IPS-20b (cell line): ENCODE data around the gene ALDH5A1.

ENCODE experiments used
- H3K27ac ChIP-seq: one replicate; pipeline ENCODE4 v1.5.1; 2013; ENCODE audit warnings: low read length
- H3K27me3 ChIP-seq: 2 replicates; pipeline ENCODE4 v1.6.1; 2013; ENCODE audit warnings: mild to moderate bottlenecking, low read length, inconsistent platforms; ENCODE audit not compliant: insufficient read depth
- H3K36me3 ChIP-seq: 2 replicates; pipeline ENCODE4 v1.6.1; 2013; ENCODE audit warnings: low read depth, mild to moderate bottlenecking, inconsistent platforms, low read length, moderate library complexity; ENCODE audit not compliant: insufficient read depth
- H3K4me1 ChIP-seq: 2 replicates; pipeline ENCODE4 v1.6.1; 2013; ENCODE audit warnings: mild to moderate bottlenecking, control low read depth, inconsistent platforms, low read length, moderate library complexity; ENCODE audit not compliant: insufficient read depth
- H3K4me3 ChIP-seq: 2 replicates; pipeline ENCODE4 v1.5.1; 2013; ENCODE audit warnings: mild to moderate bottlenecking, low read length, inconsistent platforms
- H3K9ac ChIP-seq: 2 replicates; pipeline ENCODE4 v1.6.1; 2013; ENCODE audit warnings: low read depth, mild to moderate bottlenecking, inconsistent platforms, low read length, moderate library complexity
- H3K9me3 ChIP-seq: 2 replicates; pipeline ENCODE4 v1.6.1; 2013; ENCODE audit warnings: mild to moderate bottlenecking, low read depth, low read length, inconsistent platforms; ENCODE audit not compliant: insufficient read depth

Gene ALDH5A1

GRCh38 chr6:24554474-24554873 lies 59.7 kb downstream of the ALDH5A1 start:
- Histone ChIP-seq H3K36me3 (no peaks in the 10 kb centered on the region), H3K27me3 (no peaks in the 10 kb centered on the region), H3K4me1 (no peaks in the 10 kb centered on the region), H3K27ac (no peak overlapping the region), H3K9ac (no peak overlapping the region), H3K4me3 (no peak overlapping the region), H3K9me3 (no peaks in the 10 kb centered on the region)

DNA sequence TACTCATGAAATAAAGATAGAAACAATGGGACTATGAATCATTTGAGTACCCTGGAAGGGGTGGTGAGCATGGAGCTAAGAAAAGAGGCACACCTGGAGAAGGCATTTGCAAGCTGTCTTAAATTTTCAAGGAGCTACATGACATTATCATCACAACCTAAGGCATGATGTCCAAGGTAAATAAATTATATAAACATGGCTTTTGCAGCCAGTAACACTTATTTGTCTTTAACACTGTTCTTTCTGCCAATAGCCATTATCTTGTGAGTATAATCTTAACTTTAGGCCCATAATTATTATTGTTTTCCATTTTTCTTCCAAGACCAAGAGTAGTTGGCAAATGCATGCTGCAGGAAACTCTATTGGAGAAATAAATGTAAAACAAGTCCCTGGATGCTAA lies 63.7 kb downstream of the ALDH5A1 start:
- Histone ChIP-seq H3K4me3 (no peak overlapping the region), H3K27me3 (no peaks in the 10 kb centered on the region), H3K36me3 (no peaks in the 10 kb centered on the region), H3K9me3 (no peaks in the 10 kb centered on the region), H3K4me1 (no peaks in the 10 kb centered on the region), H3K27ac (no peak overlapping the region), H3K9ac (no peak overlapping the region)

GRCh38 chr6:24564081-24564480 lies 69.3 kb downstream of the ALDH5A1 start:
- no peaks in the 10 kb centered on the region for H3K4me1 ChIP-seq
- no peaks in the 10 kb centered on the region for H3K27me3 ChIP-seq
- H3K9me3 ChIP-seq, result no peaks in the 10 kb centered on the region
- H3K27ac ChIP-seq, result no peak overlapping the region
- no peak overlapping the region for H3K4me3 ChIP-seq
- no peak overlapping the region for H3K9ac ChIP-seq
- H3K36me3 ChIP-seq, result no peaks in the 10 kb centered on the region

GRCh38 chr6:24565196-24565595 lies 70.4 kb downstream of the ALDH5A1 start:
- Histone ChIP-seq H3K4me3 (no peak overlapping the region), H3K9ac (no peak overlapping the region), H3K27ac (no peak overlapping the region), H3K36me3 (no peaks in the 10 kb centered on the region), H3K9me3 (no peaks in the 10 kb centered on the region), H3K27me3 (no peaks in the 10 kb centered on the region), H3K4me1 (no peaks in the 10 kb centered on the region)

DNA sequence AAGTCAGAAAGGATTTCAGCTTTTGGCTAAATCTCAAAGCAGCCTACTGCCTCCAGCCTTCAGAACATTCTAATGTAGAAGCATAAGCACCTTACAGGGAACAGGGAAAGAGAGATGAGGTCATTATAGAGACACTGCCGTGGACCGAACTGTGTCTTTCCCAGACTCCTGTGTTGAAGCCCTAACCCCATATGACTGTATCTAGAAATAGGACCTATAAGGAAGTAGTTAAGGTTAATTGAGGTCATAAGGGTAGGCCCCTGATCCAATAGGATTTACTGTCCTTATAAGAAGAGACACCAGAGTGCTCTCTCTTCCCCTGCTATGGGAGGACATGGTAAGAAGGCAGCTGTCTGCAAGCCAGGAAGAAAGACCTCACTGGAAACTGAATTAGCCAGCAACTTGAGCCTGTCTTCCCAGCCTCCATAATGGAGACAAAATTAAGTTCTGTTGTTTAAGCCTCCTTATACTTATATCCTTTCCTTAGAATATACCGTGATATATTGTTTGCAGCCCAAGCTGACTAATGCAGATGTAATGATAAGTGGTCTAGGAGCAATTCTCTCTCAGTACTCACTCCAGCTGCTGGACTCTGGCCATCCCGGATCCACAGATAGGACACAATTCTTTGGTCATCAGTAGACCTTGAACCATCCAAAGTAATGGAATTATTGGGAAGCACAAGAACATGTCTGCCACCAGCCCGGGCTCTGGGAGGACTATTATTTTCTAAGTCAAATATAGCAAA lies 71.4 kb downstream of the ALDH5A1 start:
- H3K4me1 ChIP-seq, result no peaks in the 10 kb centered on the region
- H3K27me3 ChIP-seq, result no peaks in the 10 kb centered on the region
- H3K9me3 ChIP-seq, result no peaks in the 10 kb centered on the region
- H3K36me3 ChIP-seq, result no peaks in the 10 kb centered on the region
- H3K27ac ChIP-seq, result no peak overlapping the region
- no peak overlapping the region for H3K4me3 ChIP-seq
- H3K9ac ChIP-seq, result no peak overlapping the region

DNA sequence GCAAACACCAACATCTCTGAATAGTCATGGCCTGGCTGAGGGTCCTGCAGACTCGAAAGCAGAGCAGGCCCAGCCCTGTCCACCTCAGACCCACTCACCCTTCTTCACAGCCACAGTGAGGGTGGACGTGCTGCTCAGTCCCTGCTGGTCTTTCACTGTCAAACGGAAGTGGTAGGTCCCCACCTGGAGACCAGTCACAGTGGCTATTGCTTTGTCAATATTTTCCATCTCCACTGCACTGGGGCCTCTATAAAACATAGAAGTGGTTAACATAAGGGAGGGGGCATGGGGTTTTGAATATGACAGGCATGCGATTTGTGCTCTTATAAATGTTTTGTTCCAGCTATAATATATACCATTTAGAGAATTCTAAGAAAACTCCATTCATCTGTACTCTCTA lies 73.9 kb downstream of the ALDH5A1 start:
- H3K4me1 ChIP-seq, result no peaks in the 10 kb centered on the region; the same call in 1 of the 2 replicates
- no peak overlapping the region for H3K4me3 ChIP-seq
- H3K27ac ChIP-seq, result no peak overlapping the region
- peaks cover 9% of the 10 kb centered on the region for H3K27me3 ChIP-seq
- H3K36me3 ChIP-seq, result no peaks in the 10 kb centered on the region
- no peaks in the 10 kb centered on the region for H3K9me3 ChIP-seq
- no peak overlapping the region for H3K9ac ChIP-seq

- Histone ChIP-seq H3K9ac (no peak overlapping the region), H3K27ac (no peak overlapping the region)
Observed at GRCh38 chr6:24569811-24570210, 75.0 kb downstream of the ALDH5A1 start.

GRCh38 chr6:24571361-24571760 lies 76.6 kb downstream of the ALDH5A1 start:
- Histone ChIP-seq H3K27ac (no peak overlapping the region), H3K27me3 (peaks cover 9% of the 10 kb centered on the region), H3K4me3 (no peak overlapping the region), H3K4me1 (no peaks in the 10 kb centered on the region; the same call in 1 of the 2 replicates), H3K9me3 (no peaks in the 10 kb centered on the region), H3K36me3 (no peaks in the 10 kb centered on the region), H3K9ac (no peak overlapping the region)

More at GRCh38 chr6:24569811-24570210, 75.0 kb downstream of the ALDH5A1 start:
- no peak overlapping the region for H3K4me3 ChIP-seq
- H3K36me3 ChIP-seq, result no peaks in the 10 kb centered on the region
- H3K27me3 ChIP-seq, result peaks cover 9% of the 10 kb centered on the region
- no peaks in the 10 kb centered on the region for H3K9me3 ChIP-seq
- no peaks in the 10 kb centered on the region; the same call in 1 of the 2 replicates for H3K4me1 ChIP-seq

DNA sequence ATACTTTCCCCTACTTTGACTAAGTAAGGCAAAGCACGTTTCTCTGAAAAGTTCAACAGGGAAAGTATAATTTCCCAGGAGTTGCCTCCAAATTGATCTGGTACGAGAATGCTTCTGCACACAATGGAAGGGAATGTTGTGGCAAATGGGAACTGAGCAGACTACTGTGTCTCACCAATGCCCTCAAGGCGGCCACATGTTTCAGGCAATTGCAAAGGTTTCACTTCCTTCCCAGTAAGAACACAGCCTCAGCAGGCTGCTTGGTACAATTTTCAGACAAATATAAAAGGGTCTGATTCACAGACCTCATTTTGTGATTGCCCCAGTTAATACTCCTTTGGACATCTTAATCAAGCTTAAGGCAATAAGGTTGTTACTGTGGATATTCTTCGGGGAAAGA lies 80.0 kb downstream of the ALDH5A1 start:
- Histone ChIP-seq H3K9ac (no peak overlapping the region), H3K27ac (no peak overlapping the region), H3K9me3 (no peaks in the 10 kb centered on the region), H3K36me3 (no peaks in the 10 kb centered on the region), H3K27me3 (peaks cover 9% of the 10 kb centered on the region), H3K4me1 (no peaks in the 10 kb centered on the region; the same call in 1 of the 2 replicates), H3K4me3 (no peak overlapping the region)

DNA sequence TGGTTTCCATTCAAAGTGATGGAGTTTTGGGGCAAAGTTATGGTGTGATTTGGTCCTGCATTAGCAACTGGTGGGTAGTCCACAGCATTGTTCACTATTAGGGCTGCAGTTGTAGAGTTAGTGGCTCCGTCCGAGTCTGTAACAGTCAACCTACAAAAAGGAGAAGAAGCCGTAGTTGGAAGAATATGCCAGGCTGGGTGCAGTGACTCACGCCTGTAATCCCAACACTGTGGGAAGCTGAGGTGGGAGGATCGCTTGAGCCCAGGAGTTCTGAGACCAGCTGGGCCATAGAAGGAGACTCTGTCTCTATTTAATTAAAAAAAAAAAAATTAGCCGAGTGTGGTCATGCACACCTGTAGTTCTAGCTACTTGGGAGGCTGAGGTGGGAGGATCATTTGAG lies 81.7 kb downstream of the ALDH5A1 start:
- H3K27me3 ChIP-seq, result peaks cover 9% of the 10 kb centered on the region
- H3K27ac ChIP-seq, result no peak overlapping the region
- H3K9me3 ChIP-seq, result no peaks in the 10 kb centered on the region
- no peak overlapping the region for H3K4me3 ChIP-seq
- H3K9ac ChIP-seq, result no peak overlapping the region
- no peaks in the 10 kb centered on the region for H3K36me3 ChIP-seq
- H3K4me1 ChIP-seq, result no peaks in the 10 kb centered on the region; the same call in 1 of the 2 replicates

DNA sequence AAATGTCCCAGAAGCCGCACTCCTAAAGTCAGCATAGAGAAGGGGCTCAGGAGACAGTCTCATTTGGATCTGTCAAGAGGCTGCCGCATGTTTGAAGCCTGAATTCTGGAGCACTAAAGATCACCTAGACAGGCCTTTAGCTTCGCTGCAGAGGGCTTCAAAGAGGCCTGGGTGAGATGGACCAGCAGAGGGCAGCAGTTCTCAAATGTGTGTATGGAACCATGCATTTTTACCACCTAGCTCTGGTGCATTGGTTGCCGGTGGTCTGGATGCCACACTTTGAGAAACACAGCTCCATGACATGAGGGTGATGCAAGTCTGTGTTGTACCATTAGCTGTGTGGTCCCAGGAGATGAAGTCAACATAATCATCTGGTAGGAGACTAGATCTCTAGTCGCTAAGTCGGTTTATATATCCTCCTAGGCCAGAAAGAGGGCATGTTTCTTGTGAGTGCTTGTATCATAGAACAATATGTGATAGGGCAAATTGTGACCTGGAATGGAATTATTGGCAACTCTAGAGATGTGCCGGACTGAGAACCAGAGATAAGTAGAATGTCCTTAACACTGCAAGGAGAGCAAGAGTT lies 86.4 kb downstream of the ALDH5A1 start:
- Histone ChIP-seq H3K27me3 (no peaks in the 10 kb centered on the region), H3K4me1 (peaks cover 13% of the 10 kb centered on the region; the same call in 1 of the 2 replicates), H3K27ac (no peak overlapping the region), H3K9ac (no peak overlapping the region), H3K9me3 (no peaks in the 10 kb centered on the region), H3K36me3 (no peaks in the 10 kb centered on the region), H3K4me3 (no peak overlapping the region)
